GM18870 (cell line): ENCODE data around the gene RGS19.

Source experiments
- ATAC-seq: cut with Tn5 transposase; IDR thresholded peaks from one replicate; pipeline ENCODE4 v1.9.1; 2021; ENCODE audit warnings: moderate library complexity; ENCODE audit not compliant: unreplicated experiment

The RGS19 gene

DNA sequence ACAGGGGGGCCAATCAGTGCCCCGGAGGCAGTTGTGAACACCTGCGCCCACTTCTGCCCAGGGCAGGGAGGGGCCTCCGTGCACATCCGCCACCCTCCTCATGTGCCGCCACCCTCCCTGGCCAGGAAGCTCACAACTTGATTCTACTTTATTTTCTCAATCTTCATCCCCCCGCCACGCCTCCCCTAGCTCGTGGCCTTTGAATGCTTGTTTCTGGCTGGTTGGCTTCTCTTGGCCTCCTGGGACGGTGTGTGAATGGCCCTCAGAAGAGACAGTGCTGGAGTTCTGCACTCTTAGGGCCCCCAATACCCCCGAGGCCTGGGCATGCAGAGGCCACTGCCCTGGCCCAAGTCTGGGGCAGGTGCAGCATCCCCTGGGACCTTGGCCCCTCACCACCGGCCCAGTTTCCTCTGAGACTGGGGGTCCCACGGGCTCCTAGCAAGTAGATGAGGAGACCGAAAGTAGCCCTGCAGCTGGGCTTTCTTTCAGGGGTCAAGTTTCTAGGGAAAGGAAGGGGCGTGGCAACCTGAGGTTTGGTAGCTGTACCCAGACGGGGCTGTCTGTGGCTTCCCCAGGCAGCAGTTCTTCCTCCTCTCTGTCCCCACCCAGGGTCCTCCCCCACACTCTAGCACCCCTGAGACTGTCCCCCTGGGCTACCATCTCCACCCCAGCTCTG lies 1.3 kb downstream of the RGS19 start:
- ATAC-seq = no peak

DNA sequence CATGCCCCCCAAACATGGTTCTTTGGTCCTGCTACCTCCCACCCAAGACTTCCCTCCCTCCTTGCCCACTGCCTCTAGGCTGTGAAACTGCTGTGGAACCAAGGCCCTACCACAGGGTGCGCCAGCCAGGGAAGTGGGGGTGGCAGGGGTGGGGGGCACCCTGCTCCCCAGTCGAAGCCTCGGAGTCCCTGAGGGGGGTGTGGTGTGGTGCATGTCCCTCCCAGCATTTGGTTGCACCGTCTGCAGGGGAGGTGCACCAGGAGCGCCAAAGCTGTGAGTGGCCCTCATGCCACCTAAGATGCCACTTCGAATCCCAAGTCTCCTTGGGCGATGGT lies 1.8 kb downstream of the RGS19 start:
- ATAC-seq = no peak

DNA sequence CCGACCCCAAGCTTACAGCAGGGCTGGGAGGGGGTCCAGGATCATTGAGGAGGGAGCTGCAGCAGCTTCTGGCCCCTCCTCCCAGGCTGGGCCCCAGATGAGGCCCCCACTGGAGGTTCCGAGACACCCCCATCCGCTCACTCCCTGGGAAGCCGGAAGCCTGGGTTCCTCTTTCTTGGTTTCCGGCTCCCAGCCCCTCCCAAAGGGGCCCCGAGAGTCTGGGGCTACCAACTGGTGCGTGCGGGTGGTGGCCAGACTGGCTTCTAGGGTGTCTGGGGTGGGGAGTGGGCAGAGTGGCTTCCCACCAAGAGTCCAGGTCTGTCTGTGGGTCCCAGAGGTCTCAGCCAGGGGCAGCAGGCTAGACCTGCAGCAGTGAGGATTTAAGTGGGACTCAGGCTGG lies 2.2 kb downstream of the RGS19 start:
- no peak for ATAC-seq

DNA sequence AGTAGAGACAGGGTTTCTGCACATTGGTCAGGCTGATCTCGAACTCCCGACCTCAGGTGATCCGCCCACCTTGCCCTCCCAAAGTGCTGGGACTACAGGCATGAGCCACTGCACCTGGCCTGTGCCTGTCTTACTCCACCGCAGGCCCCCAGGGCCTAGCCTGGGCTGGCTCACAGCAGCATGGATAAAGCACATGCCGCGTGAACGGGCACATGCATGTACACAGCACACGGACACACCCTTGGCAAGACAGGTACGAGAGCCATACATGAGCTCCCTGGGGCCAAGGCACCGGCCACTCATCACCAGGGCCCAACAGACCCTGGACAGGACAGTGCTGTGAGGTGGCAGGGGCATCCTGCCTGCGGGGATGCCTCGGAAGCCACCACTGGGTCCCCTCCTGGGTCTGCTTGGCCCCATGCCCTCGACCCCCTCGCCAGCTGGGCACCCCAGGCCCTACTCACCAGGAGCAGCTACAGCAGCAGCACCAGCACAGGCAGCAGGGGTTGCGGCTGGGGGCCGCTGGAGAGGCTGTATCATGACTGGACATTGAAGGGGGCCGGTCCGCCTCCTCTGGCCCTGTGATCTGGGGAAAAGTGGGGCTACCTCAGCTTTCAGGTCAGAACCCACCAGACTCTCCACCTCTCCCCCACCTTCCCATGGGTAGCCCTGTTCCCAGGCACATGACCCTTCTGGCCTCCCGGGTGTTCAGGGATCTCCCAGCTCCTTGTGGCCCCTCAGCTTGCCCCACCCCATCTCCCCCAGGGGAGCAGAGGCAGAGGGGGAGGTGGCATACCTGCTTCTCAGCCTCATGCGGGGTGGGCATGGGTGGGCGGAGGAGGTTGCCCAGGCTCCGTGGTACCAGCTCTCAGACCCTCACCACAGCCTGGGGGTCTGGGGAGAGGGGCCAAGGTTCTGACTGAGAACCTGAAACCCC lies 3.0 kb downstream of the RGS19 start:
- no peak for ATAC-seq

DNA sequence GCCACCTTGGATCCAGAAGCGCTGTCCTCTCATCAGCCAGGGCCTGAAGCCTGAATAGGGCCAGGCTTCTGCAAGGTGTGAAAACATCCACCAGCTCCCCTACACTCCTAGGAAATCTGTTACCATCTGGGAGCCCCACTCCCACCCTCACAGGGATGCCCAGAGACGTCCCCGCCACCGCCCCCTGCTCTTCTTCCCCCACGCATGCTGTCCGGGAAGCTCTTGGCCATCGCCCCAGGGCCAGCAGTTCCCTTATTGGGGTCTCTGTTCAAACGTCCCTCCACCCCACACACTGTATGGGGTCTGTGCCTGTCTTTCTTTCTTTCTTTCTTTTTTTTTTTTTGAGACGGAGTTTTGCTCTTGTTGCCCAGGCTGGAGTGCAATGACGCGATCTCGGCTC lies 3.8 kb downstream of the RGS19 start:
- no peak for ATAC-seq

DNA sequence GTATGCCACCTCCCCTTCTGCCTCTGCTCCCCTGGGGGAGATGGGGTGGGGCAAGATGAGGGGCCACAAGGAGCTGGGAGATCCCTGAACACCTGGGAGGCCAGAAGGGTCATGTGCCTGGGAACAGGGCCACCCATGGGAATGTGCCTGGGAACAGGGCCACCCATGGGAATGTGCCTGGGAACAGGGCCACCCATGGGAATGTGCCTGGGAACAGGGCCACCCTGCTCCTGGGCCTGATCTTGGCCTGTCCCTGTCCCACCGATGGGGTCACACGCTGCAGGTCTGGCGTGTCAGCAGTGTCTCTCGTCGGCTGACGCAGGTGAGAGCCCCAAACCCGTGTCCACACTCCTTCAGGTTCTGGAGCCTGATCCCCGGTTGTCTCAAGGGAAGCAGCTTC lies 4.4 kb downstream of the RGS19 start:
- ATAC-seq = no peak

DNA sequence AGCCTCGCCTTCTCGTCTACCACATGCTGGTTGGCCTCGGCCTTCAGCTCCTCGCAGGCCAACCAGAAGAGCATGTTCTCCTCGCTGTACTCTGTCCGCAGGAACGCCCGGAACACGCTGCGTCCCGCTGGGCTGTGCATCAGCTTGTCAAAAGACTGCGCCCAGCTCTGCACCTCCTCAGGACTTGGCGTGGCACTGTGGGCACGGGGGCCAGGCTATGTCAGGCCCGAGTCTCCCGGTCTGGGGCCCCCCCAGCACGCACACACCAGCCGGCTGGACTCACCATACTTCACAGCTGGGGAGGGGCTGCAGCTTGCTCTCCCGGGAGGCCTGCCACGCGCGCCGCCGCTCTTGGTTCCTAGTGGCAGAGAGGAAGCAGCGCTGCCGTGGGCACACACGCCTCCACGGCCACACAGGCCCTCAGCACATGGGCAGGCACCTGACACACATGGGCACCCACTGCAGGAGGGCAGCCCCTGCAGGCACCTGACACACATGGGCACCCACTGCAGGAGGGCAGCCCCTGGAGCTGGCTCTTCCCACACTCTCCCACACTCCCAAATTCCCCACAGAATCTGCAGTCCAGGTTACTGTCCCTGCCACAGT lies 5.0 kb downstream of the RGS19 start:
- no peak for ATAC-seq

DNA sequence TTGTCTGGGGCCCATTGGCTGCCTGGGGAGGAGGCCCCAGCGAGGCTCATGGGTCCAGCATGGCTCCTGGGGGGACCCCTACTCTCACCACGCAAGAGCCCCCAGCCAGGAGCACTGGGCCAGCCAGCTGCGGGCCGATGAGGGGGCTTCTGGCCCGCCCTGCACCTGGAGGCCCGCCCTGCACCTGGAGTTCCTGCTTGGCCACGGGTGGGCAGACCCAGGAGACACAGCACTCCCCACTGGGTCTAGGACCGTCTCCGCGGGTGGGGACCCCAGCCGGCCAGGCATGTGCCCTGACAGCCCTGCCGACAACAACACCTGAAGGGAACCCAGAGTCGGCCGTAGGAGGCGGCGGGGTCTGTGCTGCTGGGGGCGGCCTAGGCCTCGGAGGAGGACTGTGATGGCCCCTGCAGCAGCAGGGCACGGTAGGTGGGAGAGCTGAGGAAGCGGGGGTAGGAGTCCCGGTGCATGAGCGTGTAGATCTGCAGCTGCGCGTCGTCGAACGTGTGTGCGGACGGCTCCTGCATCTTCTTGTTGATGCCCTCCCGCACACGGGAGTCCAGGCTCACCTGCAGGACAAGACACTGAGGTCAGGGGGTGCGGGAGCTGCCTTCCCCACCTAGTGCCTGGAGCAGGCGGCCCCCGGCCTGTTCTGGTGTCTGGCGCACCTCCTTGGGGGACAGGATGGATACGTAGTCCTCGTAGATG lies 5.7 kb downstream of the RGS19 start:
- no peak for ATAC-seq

DNA sequence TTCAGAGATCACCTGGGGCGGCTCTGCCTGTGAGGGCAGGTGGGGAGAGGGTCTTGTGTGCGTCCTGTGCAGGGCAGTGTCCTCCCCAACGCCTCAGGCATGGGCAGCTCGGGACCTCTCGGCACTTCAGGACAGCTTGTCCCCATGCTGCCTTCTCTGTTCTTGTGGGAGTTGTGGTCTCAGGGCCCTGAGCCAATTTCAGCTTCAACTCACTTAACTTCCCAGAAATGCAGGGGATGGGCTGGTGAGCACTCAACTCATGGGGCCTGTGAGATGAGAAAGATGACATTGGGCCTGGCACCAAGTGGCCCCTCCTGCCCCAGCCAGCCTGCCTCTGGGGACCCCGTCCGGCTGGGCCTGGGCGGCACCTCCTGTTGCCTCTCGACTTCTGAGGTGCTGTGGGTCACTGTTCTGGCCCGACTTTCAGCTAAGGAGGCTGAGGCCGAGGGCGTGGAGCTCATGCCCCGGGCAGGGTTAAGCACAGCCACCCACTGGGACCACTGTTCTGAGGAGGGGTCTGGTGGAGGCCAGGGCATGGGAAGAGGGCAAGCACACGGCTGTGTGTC lies 6.7 kb downstream of the RGS19 start:
- no peak for ATAC-seq

DNA sequence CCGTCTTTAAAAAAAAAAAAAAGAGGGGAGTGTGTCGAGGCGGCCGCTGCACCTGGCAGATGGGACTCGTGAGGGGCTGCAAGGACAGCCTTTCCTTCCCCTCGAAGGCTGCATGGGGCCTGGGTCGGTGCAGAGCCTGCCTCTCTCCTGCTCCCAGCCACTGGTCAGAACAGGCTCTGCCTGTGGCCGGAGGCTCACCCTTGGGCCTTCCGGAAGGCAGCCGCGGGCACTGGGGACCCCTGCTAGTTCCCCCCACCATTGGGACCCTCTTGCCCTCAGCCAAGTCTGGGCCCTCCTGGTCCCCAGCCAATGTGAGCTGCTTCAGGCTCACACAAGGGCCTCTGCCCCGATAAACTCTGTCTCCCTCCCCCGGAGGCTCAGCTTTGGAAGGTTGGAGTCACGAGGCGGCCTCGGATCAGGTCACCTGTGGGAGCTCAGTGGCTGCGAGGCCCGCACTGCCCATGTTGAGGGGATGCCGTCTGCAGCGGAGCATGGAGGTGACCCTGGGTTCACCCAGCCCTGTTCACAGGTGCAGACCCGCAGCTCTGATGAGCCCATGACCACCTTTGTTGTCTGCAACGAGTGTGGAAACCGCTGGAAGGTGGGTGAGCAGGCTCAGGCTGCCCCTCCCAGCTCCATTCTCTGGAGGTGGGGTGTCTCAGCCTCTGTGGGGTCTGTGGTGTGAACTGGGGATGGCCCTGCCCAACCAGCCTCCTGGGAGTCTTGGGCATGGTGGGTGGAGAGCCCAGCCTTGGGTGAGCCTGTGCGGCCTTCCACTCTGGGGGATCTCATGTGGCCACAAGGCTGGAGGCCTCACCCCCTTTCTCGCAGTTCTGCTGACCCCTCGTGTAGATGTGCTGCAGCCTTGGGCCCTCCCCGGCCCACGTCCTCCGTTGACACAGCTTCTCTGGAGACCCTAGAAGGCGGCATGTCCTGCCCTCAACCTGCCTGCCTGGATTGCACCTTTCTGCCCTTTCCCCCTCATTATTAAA lies 7.7 kb downstream of the RGS19 start:
- ATAC-seq = no peak

DNA sequence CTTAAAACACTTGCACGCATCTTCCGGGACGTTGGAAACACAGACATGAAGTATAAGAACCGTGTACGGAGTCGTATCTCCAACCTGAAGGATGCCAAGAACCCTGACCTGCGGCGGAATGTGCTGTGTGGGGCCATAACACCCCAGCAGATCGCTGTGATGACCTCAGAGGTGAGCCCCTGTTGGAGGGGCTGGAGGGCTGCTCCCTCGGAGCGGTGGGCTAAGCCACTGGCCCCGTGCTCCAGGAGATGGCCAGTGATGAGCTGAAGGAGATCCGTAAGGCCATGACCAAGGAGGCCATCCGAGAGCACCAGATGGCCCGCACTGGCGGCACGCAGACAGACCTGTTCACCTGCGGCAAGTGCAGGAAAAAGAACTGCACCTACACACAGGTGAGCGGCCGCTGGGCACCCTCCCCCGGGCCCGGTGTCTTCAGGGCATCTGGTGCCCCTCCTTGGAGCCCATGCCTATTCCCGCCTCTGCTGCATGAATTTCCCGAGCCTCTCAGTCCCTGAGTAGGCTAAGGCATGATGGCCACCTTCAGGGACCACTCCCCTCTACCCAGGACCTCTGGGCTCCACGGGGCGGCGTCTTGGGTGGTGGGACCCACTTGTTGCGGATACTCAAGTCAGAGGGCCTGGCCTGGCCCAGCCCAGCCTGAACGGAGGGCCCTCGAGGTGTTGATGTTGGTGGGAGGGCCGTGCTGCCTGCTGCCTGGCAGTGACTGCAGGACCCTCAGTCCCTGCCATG lies 8.9 kb downstream of the RGS19 start:
- no peak for ATAC-seq

DNA sequence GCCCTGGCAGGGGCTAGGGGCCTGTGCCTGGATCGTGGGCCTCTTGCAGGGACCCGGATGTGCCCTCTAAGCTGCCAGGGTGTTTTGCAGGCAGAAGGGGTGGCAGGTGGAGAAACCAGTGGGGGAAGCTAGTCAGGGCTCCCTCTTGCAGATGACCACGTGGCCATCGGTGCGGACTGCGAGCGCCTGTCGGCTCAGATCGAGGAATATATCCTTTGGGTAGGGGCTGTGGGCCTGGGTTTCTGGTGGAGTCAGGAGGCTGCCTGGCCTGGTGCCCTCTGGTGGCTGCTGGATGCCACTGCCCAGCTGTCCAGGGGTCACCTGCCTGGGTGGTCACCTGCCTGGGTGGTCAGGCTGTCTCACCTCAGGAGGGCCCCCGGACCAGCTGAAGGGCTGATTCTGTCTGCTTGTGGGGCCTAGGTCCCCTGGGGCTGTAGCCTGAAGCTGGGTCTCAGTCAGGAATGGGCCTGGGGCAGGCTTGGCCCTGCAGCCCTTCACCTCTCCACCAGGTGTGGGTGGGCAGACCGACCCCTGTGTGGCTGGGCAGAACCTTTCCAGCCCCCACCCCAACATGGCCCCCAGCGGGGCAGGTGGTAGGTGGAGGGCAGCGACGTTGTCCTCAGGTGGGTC lies 9.6 kb downstream of the RGS19 start:
- no peak for ATAC-seq

DNA sequence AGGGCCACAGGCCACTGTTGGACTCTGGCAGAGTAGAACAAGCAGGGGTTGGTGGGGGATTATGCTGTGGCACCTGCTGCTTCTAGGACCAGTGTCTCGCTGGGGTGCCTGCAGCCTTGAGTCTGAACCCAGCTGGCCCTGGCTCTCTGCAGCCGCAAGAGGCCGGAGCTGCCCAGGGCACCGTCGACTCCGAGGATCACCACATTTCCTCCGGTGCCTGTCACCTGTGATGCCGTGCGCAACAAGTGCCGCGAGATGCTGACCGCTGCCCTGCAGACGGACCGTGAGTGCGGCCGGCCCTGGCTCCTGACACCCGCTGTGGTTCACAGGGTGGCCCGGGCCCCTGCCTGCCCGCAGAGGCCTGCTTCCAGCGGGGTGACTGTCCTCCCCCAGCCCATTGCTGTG lies 10.1 kb downstream of the RGS19 start:
- ATAC-seq = no peak

DNA sequence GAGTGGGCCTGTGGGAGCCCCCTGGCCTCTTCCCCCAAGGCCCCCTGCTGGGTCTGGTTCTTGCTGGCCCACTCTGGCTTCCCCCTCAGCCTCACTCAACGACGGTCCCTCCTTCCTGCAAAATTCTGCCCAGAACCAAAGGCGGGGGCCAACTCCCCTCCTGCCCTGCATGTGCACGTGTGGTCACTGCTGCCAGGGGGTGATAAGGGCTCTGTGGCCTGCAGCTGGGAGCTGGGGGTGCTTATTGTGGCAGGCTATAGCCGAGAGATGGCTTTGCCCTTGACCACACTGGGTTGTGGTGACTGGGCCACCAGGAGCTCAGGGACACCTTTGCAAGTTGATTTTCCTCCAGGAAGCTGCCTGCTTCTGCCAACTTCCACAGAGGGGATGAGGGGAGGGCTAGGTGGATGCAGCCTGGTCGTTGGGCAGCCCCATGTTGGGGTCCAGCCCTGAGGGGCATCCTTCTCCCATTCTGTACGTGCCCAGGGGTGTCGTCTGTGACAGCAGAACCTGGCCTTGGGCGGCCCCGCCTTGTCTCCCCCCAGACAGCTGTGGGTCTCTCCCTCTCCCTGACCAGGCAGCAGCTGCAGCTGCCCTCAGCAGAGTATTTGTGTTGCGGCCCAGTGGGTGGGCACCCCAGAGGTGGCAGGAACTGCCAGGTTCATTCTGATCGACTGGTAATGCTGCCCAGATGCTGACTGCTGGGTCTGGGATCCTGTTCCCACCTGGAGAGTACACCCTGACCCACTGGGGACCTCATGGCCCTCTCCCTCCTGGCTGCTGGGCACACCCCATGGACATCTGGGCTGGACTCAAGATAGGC lies 10.7 kb downstream of the RGS19 start:
- no peak for ATAC-seq

DNA sequence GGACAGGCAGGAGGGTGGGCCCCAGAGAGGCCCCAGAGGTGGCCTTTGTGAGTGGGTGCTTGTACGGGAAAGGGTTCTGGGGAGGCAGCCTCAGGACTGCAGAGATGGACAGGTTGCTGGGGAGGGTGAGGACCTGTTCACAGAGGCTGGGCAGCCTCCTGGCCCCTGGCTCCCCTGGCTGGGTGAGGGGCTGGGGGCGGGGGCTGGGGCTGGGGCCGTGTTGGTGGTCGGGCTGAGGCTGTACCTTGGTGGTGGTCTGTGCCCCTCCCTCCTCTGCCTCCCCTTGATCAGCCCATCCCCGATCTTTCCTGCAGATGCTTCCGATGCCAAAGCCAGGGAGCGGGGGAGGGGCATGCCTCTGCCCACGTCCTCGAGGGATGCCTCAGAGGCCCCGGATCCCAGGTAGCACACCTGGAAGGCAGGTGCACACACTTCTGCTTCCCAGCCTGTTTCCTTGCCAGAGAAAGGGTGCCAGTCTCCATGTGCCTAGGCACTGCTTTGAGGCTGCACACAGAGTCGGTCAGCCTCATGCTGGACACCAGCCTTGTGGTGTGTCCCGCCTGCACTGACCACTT lies 11.5 kb downstream of the RGS19 start:
- ATAC-seq = no peak

DNA sequence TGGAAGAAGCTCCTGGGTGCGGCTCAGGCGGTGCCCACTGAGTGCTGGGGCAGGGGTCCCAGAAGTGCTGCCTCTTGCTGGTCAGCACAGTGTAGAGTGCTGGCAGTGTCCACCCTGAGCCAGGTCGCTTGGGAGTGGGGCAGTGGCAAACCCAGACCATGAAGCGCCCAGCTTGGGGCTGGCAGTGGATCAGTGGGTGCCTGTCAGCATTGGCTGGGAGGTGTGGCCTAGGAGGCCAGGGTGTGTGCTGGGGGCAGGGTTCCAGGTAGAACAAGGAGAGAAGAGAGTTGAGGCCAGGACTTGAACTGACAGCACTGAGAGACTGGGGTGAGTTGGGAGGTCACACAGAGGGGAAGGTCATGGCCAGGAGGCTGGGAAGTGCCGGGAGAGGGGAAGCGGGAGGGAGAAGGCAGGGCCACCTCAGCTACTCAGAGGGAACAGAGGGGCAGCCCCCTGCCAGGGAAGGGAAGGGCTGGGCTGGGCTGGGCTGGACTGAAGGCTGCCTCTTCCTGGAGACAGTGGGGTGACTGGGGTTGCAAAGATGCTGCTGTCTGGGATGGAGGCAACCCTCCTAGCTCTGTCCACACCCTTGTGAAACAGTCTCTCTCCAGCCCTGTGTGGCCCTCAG lies 12.2 kb downstream of the RGS19 start:
- no peak for ATAC-seq

DNA sequence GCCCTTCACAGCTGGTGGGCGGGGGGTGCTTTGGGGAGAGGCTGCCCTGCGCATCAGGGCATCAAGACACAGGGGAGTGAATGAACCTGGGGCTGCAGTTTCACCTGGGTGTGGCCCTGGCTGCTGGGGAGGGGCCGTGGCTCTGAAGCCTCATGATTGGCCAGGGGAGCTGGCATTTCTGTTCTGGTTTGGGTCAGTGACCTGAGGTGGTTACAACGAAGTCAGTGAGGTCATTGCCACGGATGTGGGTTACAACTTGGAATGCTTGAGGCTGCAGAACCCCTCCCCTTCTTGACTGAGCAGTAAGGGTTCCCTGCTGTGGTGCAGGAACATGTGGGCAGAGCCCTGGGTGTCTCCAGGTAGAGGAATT lies 13.4 kb downstream of the RGS19 start:
- ATAC-seq = peak; percentile 47
